HG03432 (cell line): Measurements from ENCODE around the gene B4GALNT3.

ENCODE experiments used
- ATAC-seq: cut with Tn5 transposase; IDR thresholded peaks from one replicate; pipeline ENCODE4 v1.9.1; 2021; ENCODE audit warnings: mild to moderate bottlenecking, moderate library complexity; ENCODE audit not compliant: unreplicated experiment

B4GALNT3 gene

GRCh38 chr12:590206-590750 is 130.5 kb downstream of the B4GALNT3 start:
- ATAC-seq, result no peak

GRCh38 chr12:591167-592023 is 131.7 kb downstream of the B4GALNT3 start:
- no peak for ATAC-seq

GRCh38 chr12:592024-592505 is 132.3 kb downstream of the B4GALNT3 start:
- no peak for ATAC-seq

- no peak for ATAC-seq
Observed at GRCh38 chr12:593396-594270, 133.9 kb downstream of the B4GALNT3 start.

- ATAC-seq, result no peak
Observed at GRCh38 chr12:597926-598568, 138.3 kb downstream of the B4GALNT3 start.

GRCh38 chr12:599756-600155 is 140.0 kb downstream of the B4GALNT3 start:
- ATAC-seq, result no peak

GRCh38 chr12:601976-602699 is 142.4 kb downstream of the B4GALNT3 start:
- no peak for ATAC-seq

GRCh38 chr12:602700-603068 is 142.9 kb downstream of the B4GALNT3 start:
- no peak for ATAC-seq

- no peak for ATAC-seq
Observed at GRCh38 chr12:604956-605355, 145.2 kb downstream of the B4GALNT3 start.

- ATAC-seq, result no peak
Observed at GRCh38 chr12:607541-608001, 147.8 kb downstream of the B4GALNT3 start.

GRCh38 chr12:608413-608812 is 148.7 kb downstream of the B4GALNT3 start:
- no peak for ATAC-seq

GRCh38 chr12:608921-609320 is 149.2 kb downstream of the B4GALNT3 start:
- no peak for ATAC-seq

- ATAC-seq, result no peak
Observed at GRCh38 chr12:611721-612120, 152.0 kb downstream of the B4GALNT3 start.

GRCh38 chr12:612293-612692 is 152.6 kb downstream of the B4GALNT3 start:
- no peak for ATAC-seq

- ATAC-seq, result no peak
Observed at GRCh38 chr12:612886-613285, 153.1 kb downstream of the B4GALNT3 start.
